Suprapubic skin (tissue), 4 donors: ENCODE data around the gene CHSY1. TPM values are rescaled to one million over a fixed set of nuclear protein-coding genes. Genes with fewer than 3 reads are reported as not detected.

Source experiments
- DNase-seq, 2 donors: peaks; one replicate each; pipeline ENCODE4 v3.0.0-alpha.2; 2019; ENCODE audit warnings: low spot score in 2 of 2
- H3K27ac ChIP-seq: fragments of 200-600 bp; sonication (generic); one replicate; pipeline ENCODE4 v1.5.1; 2019
- H3K27me3 ChIP-seq: fragments of 200-600 bp; sonication (generic); one replicate; pipeline ENCODE4 v1.5.1; 2019
- H3K36me3 ChIP-seq: fragments of 200-600 bp; sonication (generic); one replicate; pipeline ENCODE4 v1.5.1; 2019
- H3K4me1 ChIP-seq: fragments of 200-600 bp; sonication (generic); one replicate; pipeline ENCODE4 v1.5.1; 2019
- H3K4me3 ChIP-seq: fragments of 200-600 bp; sonication (generic); one replicate; pipeline ENCODE4 v1.5.1; 2019; ENCODE audit warnings: mild to moderate bottlenecking
- H3K9me3 ChIP-seq: fragments of 200-600 bp; sonication (generic); one replicate; pipeline ENCODE4 v1.5.1; 2019
- CTCF ChIP-seq, 2 donors: fragments of 200-600 bp in 1 of 2; fragments of 450-650 bp in 1 of 2; sonication (generic) in 1 of 2; IDR thresholded peaks; one replicate each; pipeline ENCODE4 v1.5.1; 2016 to 2019; ENCODE audit warnings: antibody characterized with exemption in 2 of 2, mild to moderate bottlenecking in 1 of 2, moderate library complexity in 1 of 2
- EP300 ChIP-seq: sonication (generic); formaldehyde crosslinking; IDR thresholded peaks from one replicate; pipeline ENCODE4 v1.6.1; 2017; ENCODE audit warnings: antibody characterized with exemption
- POLR2A ChIP-seq, 2 donors: fragments of 450-650 bp; IDR thresholded peaks; one replicate each; pipeline ENCODE4 v1.6.1; 2017; ENCODE audit warnings: antibody characterized with exemption in 2 of 2, mild to moderate bottlenecking in 2 of 2, moderate library complexity in 2 of 2
- POLR2AphosphoS5 ChIP-seq, 3 donors: sonication (generic); formaldehyde crosslinking; IDR thresholded peaks; one replicate each; pipeline ENCODE4 v1.6.1; 2017; ENCODE audit warnings: antibody characterized with exemption in 3 of 3
- WGBS: methylation state at CpG from one replicate; pipeline ENCODE4 v1.1.5; 2018; 5-methylcytosine and 5-hydroxymethylcytosine counted together
- total RNA-seq, 4 donors: library from RNA; depleted of rRNA; stranded (reverse); fragments of >200 nt; gene quantifications; one replicate each; pipeline ENCODE4 v1.1.0, GENCODE V29; 2016

Gene CHSY1
- total RNA-seq, 4 donors from 2014 or later = 29.7 to 39.6 (median 30.5) TPM

GRCh38 chr15:101146118-101146702, 105.6 kb downstream of the CHSY1 start:
- Histone ChIP-seq H3K27me3 (no peaks in the 10 kb centered on the region), H3K27ac (no peak overlapping the region), H3K9me3 (no peaks in the 10 kb centered on the region), H3K4me1 (no peaks in the 10 kb centered on the region), H3K36me3 (no peaks in the 10 kb centered on the region), H3K4me3 (no peak overlapping the region)
- TF ChIP-seq EP300 (no peak), POLR2AphosphoS5 (IDR thresholded peaks at IDR 0.05) (no peak), CTCF (IDR thresholded peaks at IDR 0.05) (no peak), POLR2A (IDR thresholded peaks at IDR 0.05) (no peak)
- DNase-seq = no peak
- WGBS = 97% methylated on average over 8 of the region's 8 CpGs

- H3K27ac ChIP-seq = no peak overlapping the region
- 94% methylated on average over 4 of the region's 4 CpGs for WGBS
- H3K4me3 ChIP-seq = no peak overlapping the region
- no peaks in the 10 kb centered on the region for H3K4me1 ChIP-seq
- no peaks in the 10 kb centered on the region for H3K9me3 ChIP-seq
- DNase-seq = no peak
- no peaks in the 10 kb centered on the region for H3K36me3 ChIP-seq
- no peaks in the 10 kb centered on the region for H3K27me3 ChIP-seq
- TF ChIP-seq EP300 = no peak
- no peak for TF ChIP-seq POLR2A (IDR thresholded peaks at IDR 0.05)
- no peak for TF ChIP-seq POLR2AphosphoS5 (IDR thresholded peaks at IDR 0.05)
- TF ChIP-seq CTCF (IDR thresholded peaks at IDR 0.05) = no peak
These were observed 106.5 kb downstream of the CHSY1 start for GRCh38 chr15:101145362-101145761.

DNA sequence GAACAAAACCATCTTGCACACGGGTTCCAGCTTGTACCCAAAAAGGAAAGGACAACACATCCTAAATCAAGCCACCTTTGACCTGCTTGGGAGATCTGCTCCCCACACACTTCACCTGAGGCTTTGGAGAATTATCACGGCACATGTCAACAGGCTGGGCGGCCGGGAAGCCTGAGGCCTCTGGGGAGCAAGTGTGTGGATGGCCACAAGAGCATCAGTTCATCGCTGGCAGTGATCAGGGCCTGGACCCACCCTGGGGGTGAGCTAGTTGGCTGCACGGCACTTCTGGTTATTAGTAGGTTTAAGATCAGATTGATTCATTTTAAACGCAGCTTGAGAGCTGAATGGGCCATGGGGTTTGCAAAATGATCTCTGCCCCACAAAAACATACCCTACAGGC, 108.5 kb downstream of the CHSY1 start:
- 69% methylated on average over 7 of the region's 7 CpGs for WGBS

DNA sequence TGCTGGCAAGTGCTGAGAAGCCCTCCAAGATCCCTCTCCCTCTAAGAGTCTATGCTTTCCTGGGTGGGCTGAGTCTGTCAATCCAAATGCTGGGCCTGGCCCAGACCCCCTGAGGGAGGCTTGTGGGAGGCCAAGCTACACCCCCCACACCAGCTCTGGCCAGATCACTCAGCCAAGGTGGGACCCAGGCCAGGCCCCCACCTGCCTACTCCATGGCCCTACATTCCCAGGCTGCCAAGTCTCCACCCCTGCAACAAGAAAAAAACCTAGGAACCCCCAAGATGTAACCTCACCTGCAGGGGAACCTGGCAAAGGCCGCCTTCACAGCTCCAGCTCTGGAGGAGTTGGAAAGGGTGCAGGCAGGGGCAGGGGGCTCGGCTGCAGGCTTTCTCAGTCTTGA, 109.1 kb downstream of the CHSY1 start:
- H3K4me1 ChIP-seq = no peaks in the 10 kb centered on the region
- H3K4me3 ChIP-seq = no peak overlapping the region
- no peaks in the 10 kb centered on the region for H3K27me3 ChIP-seq
- 70% methylated on average over 2 of the region's 2 CpGs for WGBS
- no peak for DNase-seq
- no peak for TF ChIP-seq POLR2A (IDR thresholded peaks at IDR 0.05)
- TF ChIP-seq POLR2AphosphoS5 (IDR thresholded peaks at IDR 0.05) = no peak
- TF ChIP-seq CTCF (IDR thresholded peaks at IDR 0.05) = no peak
- no peak for TF ChIP-seq EP300
- no peaks in the 10 kb centered on the region for H3K36me3 ChIP-seq
- H3K27ac ChIP-seq = no peak overlapping the region
- H3K9me3 ChIP-seq = no peaks in the 10 kb centered on the region

More for the DNA sequence above, 108.5 kb downstream of the CHSY1 start:
- TF ChIP-seq POLR2A (IDR thresholded peaks at IDR 0.05) (no peak), EP300 (no peak), CTCF (IDR thresholded peaks at IDR 0.05) (no peak), POLR2AphosphoS5 (IDR thresholded peaks at IDR 0.05) (no peak)
- no peak overlapping the region for H3K4me3 ChIP-seq
- no peaks in the 10 kb centered on the region for H3K4me1 ChIP-seq
- no peak overlapping the region for H3K27ac ChIP-seq
- DNase-seq = no peak
- H3K36me3 ChIP-seq = no peaks in the 10 kb centered on the region
- H3K9me3 ChIP-seq = no peaks in the 10 kb centered on the region
- H3K27me3 ChIP-seq = no peaks in the 10 kb centered on the region

GRCh38 chr15:101141926-101142527, 109.8 kb downstream of the CHSY1 start:
- no peak overlapping the region for H3K27ac ChIP-seq
- no peak for DNase-seq
- H3K4me3 ChIP-seq = no peak overlapping the region
- H3K4me1 ChIP-seq = peaks cover 4% of the 10 kb centered on the region
- no peaks in the 10 kb centered on the region for H3K27me3 ChIP-seq
- no peaks in the 10 kb centered on the region for H3K9me3 ChIP-seq
- H3K36me3 ChIP-seq = no peaks in the 10 kb centered on the region
- TF ChIP-seq EP300 (no peak), POLR2A (IDR thresholded peaks at IDR 0.05) (no peak), POLR2AphosphoS5 (IDR thresholded peaks at IDR 0.05) (no peak), CTCF (IDR thresholded peaks at IDR 0.05) (no peak)
